ENCODE measurements around the gene UBE2V1. TPM values are rescaled to one million over a fixed set of nuclear protein-coding genes. Genes with fewer than 3 reads are reported as not detected.
"Not testable (repeated sequence)": the region's sequence is repeated elsewhere in the genome, so short reads cannot be mapped to it uniquely, and the experiment has no call there.

Gene UBE2V1
- total RNA-seq, 2 experiments from 2014 or later, result 120 to 131 TPM

DNA sequence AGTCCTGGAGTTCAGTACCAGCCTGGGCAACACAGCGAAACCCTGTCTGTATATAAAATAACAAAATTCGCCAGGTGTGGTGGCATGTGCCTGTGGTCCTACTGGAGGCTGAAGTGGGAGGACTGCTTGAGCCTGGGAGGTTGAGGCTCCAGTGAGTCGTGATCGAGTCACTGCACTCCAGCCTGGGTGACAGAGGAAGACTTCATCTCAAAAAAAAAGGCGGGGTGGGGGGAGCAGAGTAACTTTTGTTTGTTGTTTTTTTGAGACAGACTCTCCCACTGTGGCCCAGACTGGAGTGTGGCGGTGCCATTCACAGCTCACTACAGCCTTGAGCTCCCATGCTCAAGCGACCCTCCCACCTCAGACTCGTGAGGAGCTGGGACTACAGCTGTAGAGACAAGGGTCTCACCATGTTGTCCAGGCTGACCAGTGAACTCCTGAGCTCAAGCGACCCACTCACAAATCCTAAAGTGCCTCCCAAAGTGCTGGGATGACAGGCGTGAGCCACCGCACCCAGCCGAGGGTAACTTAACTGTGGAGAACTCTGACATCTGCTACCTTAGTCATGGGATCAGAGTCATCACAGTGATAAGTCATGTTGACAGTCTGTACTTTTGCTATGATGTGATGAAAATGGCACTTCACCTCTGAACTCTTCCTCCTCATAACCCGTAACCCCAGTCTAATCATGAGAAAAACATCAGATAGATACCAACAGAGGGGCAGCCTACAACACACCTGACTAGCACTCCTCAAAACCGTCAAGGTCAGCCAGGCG is 24.1 kb upstream of the UBE2V1 start:
- ATAC-seq (no peak), DNase-seq (no peak)
- Mint-ChIP-seq H3K4me3 (no peak overlapping the region), H3K27ac (no peak overlapping the region), H3K4me1 (ENCODE audit: low read depth) (peaks cover 5% of the 10 kb centered on the region), H3K9me3 (ENCODE audit: insufficient read depth) (no peaks in the 10 kb centered on the region), H3K27me3 (ENCODE audit: low read depth) (no peaks in the 10 kb centered on the region), H3K36me3 (ENCODE audit: low read depth) (peaks cover 33% of the 10 kb centered on the region)
- ChIA-PET CTCF (no interaction called here), POLR2A (interaction anchor here (0.7 kb wide), 1 partner anchor 11 kb away, joined by 3 read pairs; no protein-coding TSS in a partner anchor)

DNA sequence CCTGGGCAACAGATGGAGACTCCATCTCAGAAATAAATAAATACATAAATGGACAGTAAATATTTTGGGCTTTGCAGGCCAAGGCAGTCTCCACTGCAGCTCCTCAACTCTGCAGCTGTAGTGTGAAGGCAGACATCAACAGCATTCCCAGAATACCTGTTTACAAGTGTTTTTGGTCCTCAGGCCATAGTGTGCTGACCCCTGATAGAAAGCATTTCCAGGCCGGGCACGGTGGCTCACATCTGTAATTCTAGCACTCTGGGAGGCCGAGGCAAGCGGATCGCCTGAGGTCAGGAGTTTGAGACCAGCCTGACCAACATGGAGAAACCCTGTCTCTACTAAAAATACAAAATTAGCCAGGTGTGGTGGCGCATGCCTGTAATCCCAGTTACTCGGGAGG is 22.2 kb upstream of the UBE2V1 start:
- H3K9me3 Mint-ChIP-seq (ENCODE audit: insufficient read depth); ATAC-seq; H3K4me1 Mint-ChIP-seq (ENCODE audit: low read depth); H3K27ac Mint-ChIP-seq; H3K4me3 Mint-ChIP-seq; H3K27me3 Mint-ChIP-seq (ENCODE audit: low read depth); DNase-seq: not testable (repeated sequence)
- H3K36me3 Mint-ChIP-seq (ENCODE audit: low read depth), result peaks cover 35% of the 10 kb centered on the region
- ChIA-PET CTCF (interaction anchor here (1.8 to 1.9 kb wide), 2 partner anchors 18 to 25 kb away, joined by 5 to 21 read pairs; partner anchors contain the start of gene PEDS1), POLR2A (interaction anchor here (0.7 kb wide), 1 partner anchor 8 kb away, joined by 3 read pairs; no protein-coding TSS in a partner anchor)

GRCh38 chr20:50133474-50134217 is 20.7 kb upstream of the UBE2V1 start:
- CTCF ChIA-PET, result interaction anchor here (0.6 to 2.1 kb wide), 11 partner anchors 9 to 155 kb away, joined by 3 to 21 read pairs (median 5); partner anchors contain the start of gene PEDS1
- Mint-ChIP-seq H3K4me1 (ENCODE audit: low read depth) (no peaks in the 10 kb centered on the region), H3K9me3 (ENCODE audit: insufficient read depth) (no peaks in the 10 kb centered on the region), H3K27ac (no peak overlapping the region), H3K36me3 (ENCODE audit: low read depth) (peaks cover 36% of the 10 kb centered on the region), H3K4me3 (no peak overlapping the region), H3K27me3 (ENCODE audit: low read depth) (no peaks in the 10 kb centered on the region)
- DNase-seq (no peak), ATAC-seq (no peak)
- POLR2A ChIA-PET, result interaction anchor here (1.1 to 1.2 kb wide), 2 partner anchors 14 to 20 kb away, joined by 3 read pairs; partner anchors contain the start of gene PEDS1

GRCh38 chr20:50133041-50133440 is 20.1 kb upstream of the UBE2V1 start:
- ATAC-seq, result no peak
- Mint-ChIP-seq H3K4me3 (no peak overlapping the region), H3K27me3 (ENCODE audit: low read depth) (no peaks in the 10 kb centered on the region), H3K27ac (no peak overlapping the region), H3K4me1 (ENCODE audit: low read depth) (no peaks in the 10 kb centered on the region), H3K36me3 (ENCODE audit: low read depth) (peaks cover 39% of the 10 kb centered on the region), H3K9me3 (ENCODE audit: insufficient read depth) (no peaks in the 10 kb centered on the region)
- POLR2A ChIA-PET, result interaction anchor here (1.2 kb wide), 1 partner anchor 15 kb away, joined by 3 read pairs; no protein-coding TSS in a partner anchor
- CTCF ChIA-PET, result interaction anchor here (1.6 to 2.1 kb wide), 2 partner anchors 17 to 33 kb away, joined by 3 to 11 read pairs; no protein-coding TSS in a partner anchor
- no peak for DNase-seq

GRCh38 chr20:50130995-50131394 is 18.0 kb upstream of the UBE2V1 start:
- no peaks in the 10 kb centered on the region for H3K9me3 Mint-ChIP-seq (ENCODE audit: insufficient read depth)
- CTCF ChIA-PET, result no interaction called here
- H3K27ac Mint-ChIP-seq, result no peak overlapping the region
- no peaks in the 10 kb centered on the region for H3K27me3 Mint-ChIP-seq (ENCODE audit: low read depth)
- peaks cover 6% of the 10 kb centered on the region for H3K4me1 Mint-ChIP-seq (ENCODE audit: low read depth)
- DNase-seq, result no peak
- H3K36me3 Mint-ChIP-seq (ENCODE audit: low read depth), result peaks cover 45% of the 10 kb centered on the region
- POLR2A ChIA-PET, result interaction anchor here (1.1 kb wide), 1 partner anchor 23 kb away, joined by 3 read pairs; no protein-coding TSS in a partner anchor
- ATAC-seq, result no peak
- H3K4me3 Mint-ChIP-seq, result no peak overlapping the region

- POLR2A ChIA-PET, result no interaction called here
- Mint-ChIP-seq H3K27ac (no peak overlapping the region), H3K4me3 (no peak overlapping the region), H3K36me3 (ENCODE audit: low read depth) (peaks cover 45% of the 10 kb centered on the region), H3K4me1 (ENCODE audit: low read depth) (peaks cover 6% of the 10 kb centered on the region), H3K27me3 (ENCODE audit: low read depth) (no peaks in the 10 kb centered on the region), H3K9me3 (ENCODE audit: insufficient read depth) (no peaks in the 10 kb centered on the region)
- CTCF ChIA-PET, result no interaction called here
- ATAC-seq (no peak), DNase-seq (no peak)
Measured at GRCh38 chr20:50130356-50130723, 17.4 kb upstream of the UBE2V1 start.

GRCh38 chr20:50129662-50130355 is 16.9 kb upstream of the UBE2V1 start:
- ChIA-PET POLR2A (interaction anchor here (1.0 kb wide), 1 partner anchor 17 kb away, joined by 3 read pairs; no protein-coding TSS in a partner anchor), CTCF (interaction anchor here (1.2 kb wide), 1 partner anchor 58 kb away, joined by 6 read pairs; no protein-coding TSS in a partner anchor)
- no peaks in the 10 kb centered on the region for H3K27me3 Mint-ChIP-seq (ENCODE audit: low read depth)
- no peak overlapping the region for H3K27ac Mint-ChIP-seq
- H3K4me1 Mint-ChIP-seq (ENCODE audit: low read depth), result peaks cover 6% of the 10 kb centered on the region
- H3K9me3 Mint-ChIP-seq (ENCODE audit: insufficient read depth), result no peaks in the 10 kb centered on the region
- H3K4me3 Mint-ChIP-seq, result no peak overlapping the region
- DNase-seq (no peak), ATAC-seq (peak; percentile 41)
- H3K36me3 Mint-ChIP-seq (ENCODE audit: low read depth), result peaks cover 50% of the 10 kb centered on the region

DNA sequence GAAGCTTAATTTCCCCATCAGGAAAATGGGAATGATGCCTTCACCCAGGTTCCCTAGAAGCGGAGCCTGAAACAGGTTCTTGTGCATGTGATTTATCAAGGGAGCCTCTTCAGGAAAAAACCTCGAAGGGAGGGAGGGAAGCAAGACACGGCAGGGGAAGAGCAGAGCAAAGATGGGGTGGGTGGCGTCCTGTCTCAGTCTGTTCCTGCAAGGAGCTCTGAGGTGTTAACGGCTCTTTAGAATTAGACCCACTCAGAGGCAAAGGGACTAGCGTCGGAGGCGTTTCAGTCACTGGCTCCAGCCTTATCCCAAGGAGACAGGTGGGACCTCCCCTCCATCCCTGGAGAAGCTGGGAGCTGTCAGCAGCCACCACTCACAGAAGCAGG is 15.6 kb upstream of the UBE2V1 start:
- Mint-ChIP-seq H3K4me3 (no peak overlapping the region), H3K9me3 (ENCODE audit: insufficient read depth) (no peaks in the 10 kb centered on the region), H3K36me3 (ENCODE audit: low read depth) (peaks cover 60% of the 10 kb centered on the region), H3K27me3 (ENCODE audit: low read depth) (no peaks in the 10 kb centered on the region), H3K27ac (no peak overlapping the region), H3K4me1 (ENCODE audit: low read depth) (peaks cover 6% of the 10 kb centered on the region)
- DNase-seq (no peak), ATAC-seq (no peak)
- CTCF ChIA-PET, result interaction anchor here (1.2 kb wide), 1 partner anchor 57 kb away, joined by 6 read pairs; no protein-coding TSS in a partner anchor
- POLR2A ChIA-PET, result interaction anchor here (1.2 kb wide), 1 partner anchor 25 kb away, joined by 3 read pairs; the partner anchor contains the start of gene PEDS1

DNA sequence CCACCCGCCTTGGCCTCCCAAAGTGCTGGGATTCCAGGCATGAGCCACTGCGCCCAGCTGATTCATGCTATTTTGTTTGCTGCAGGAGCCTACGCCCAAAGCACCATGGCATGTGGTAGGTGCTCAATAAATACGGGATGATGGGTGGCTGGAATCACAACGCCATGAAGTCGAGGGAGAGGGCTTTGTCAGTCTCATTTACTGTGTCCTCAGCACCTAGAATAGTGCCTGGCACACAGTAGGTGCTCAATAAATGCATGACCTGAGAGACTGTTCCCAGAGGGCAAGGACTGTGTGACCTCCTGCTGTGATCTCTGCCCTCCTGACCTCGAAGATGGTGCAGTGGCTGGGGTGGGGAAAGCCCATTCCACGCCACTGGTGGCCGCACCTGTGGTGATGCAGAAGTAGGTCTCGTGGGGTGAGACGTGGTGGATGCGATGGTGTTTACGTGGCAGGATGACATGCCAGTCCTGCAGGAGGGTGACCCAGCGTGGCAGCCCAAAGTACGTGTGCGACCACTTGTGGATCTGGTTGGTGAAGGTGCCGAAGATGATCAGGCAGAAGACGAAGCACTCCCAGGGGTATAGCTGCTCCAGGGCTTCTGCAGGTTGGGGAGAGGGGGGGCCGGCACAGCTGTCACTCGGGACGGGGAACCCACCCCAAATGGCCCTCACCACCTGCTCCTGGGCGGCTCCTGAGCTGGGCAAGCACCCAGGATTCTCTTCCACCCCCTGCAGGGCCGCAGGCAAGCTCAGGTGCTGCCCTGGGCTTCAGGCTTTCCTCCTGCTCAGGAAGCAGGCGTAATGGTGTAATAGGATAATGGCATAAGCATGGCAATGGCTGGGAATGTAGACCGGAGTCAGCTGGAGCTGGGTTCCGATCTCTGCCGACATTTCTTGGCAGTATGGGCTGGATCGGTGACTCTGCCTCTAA is 14.9 kb upstream of the UBE2V1 start:
- peaks cover 6% of the 10 kb centered on the region for H3K4me1 Mint-ChIP-seq (ENCODE audit: low read depth)
- ChIA-PET CTCF (interaction anchor here (1.4 kb wide), 1 partner anchor 149 kb away, joined by 4 read pairs; no protein-coding TSS in a partner anchor), POLR2A (interaction anchor here (0.5 to 1.2 kb wide), 2 partner anchors 7 to 25 kb away, joined by 3 read pairs; partner anchors contain the start of gene PEDS1)
- H3K27me3 Mint-ChIP-seq (ENCODE audit: low read depth), result no peaks in the 10 kb centered on the region
- no peak overlapping the region for H3K27ac Mint-ChIP-seq
- H3K4me3 Mint-ChIP-seq, result no peak overlapping the region
- no peak for DNase-seq
- ATAC-seq, result no peak
- H3K36me3 Mint-ChIP-seq (ENCODE audit: low read depth), result peaks cover 63% of the 10 kb centered on the region
- no peaks in the 10 kb centered on the region for H3K9me3 Mint-ChIP-seq (ENCODE audit: insufficient read depth)

DNA sequence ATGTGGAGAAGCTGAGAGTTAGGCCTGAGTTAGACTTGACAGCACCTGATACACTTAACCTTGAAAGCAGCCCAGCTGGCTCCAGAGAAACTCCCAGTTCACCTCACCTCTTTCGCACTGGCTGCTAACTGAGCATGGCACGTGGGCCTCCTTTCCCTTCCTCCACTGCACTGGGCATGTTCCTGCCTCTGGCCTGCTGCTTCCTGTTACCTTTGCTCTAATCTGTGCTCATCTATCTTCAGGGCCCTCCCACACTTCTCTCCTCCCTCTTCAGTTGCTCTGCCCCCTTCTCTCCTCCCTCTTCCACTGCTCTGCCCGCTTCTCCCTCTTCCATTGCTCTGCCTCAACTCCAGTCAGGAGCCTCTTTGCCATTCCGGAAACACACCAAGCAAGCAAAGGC is 13.7 kb upstream of the UBE2V1 start:
- H3K27me3 Mint-ChIP-seq (ENCODE audit: low read depth), result no peaks in the 10 kb centered on the region
- H3K9me3 Mint-ChIP-seq (ENCODE audit: insufficient read depth), result no peaks in the 10 kb centered on the region
- POLR2A ChIA-PET, result interaction anchor here (0.6 to 1.4 kb wide), 3 partner anchors 10 to 26 kb away, joined by 3 to 5 read pairs (median 4); partner anchors contain the start of gene PEDS1
- peaks cover 69% of the 10 kb centered on the region for H3K36me3 Mint-ChIP-seq (ENCODE audit: low read depth)
- DNase-seq (no peak), ATAC-seq (no peak)
- H3K27ac Mint-ChIP-seq, result peak overlapping the region; percentile 5
- H3K4me3 Mint-ChIP-seq, result no peak overlapping the region
- peaks cover 6% of the 10 kb centered on the region for H3K4me1 Mint-ChIP-seq (ENCODE audit: low read depth)
- CTCF ChIA-PET, result interaction anchor here (1.4 kb wide), 1 partner anchor 148 kb away, joined by 4 read pairs; no protein-coding TSS in a partner anchor

Data from activated CD8-positive, alpha-beta T cell treated with anti-CD3 and anti-CD28 coated beads, Interleukin-2, amount 10 ng/mL, durations not matched to agents 7 days and 5 days (primary cell).